ENCODE data around the gene OTUD7B. TPM values are rescaled to one million over a fixed set of nuclear protein-coding genes. Genes with fewer than 3 reads are reported as not detected.

Gene OTUD7B
- total RNA-seq, 4 donors from 2014 or later: 16.0 to 41.4 (median 30.0) TPM

DNA sequence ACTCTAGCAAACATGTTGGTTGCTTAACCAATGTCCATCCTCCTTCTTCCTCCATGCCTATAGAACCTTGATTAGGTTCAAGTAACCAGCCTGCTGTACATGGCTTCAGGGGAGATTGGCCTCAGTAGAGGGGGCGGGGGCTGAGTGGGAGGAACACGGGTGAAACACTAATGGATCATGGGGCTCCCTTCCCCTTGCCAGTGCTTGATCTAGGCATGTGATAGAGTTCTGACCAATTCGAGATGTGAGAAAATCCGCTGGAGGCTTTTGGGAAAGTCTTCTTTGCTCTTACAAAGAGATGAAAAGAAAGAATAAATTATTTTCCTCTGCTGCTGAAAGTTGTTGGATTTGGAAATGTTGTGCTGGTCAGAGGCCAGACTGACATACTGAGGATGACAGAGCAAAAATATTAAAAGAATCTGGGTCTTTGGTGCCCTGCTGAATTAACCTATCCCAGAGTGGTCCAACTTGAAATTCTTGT lies 5.2 kb upstream of the OTUD7B start:
- TF ChIP-seq, protein P1, sequence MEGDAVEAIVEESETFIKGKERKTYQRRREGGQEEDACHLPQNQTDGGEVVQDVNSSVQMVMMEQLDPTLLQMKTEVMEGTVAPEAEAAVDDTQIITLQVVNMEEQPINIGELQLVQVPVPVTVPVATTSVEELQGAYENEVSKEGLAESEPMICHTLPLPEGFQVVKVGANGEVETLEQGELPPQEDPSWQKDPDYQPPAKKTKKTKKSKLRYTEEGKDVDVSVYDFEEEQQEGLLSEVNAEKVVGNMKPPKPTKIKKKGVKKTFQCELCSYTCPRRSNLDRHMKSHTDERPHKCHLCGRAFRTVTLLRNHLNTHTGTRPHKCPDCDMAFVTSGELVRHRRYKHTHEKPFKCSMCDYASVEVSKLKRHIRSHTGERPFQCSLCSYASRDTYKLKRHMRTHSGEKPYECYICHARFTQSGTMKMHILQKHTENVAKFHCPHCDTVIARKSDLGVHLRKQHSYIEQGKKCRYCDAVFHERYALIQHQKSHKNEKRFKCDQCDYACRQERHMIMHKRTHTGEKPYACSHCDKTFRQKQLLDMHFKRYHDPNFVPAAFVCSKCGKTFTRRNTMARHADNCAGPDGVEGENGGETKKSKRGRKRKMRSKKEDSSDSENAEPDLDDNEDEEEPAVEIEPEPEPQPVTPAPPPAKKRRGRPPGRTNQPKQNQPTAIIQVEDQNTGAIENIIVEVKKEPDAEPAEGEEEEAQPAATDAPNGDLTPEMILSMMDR (IDR thresholded peaks at IDR 0.05; ENCODE audit: low read depth): no peak

DNA sequence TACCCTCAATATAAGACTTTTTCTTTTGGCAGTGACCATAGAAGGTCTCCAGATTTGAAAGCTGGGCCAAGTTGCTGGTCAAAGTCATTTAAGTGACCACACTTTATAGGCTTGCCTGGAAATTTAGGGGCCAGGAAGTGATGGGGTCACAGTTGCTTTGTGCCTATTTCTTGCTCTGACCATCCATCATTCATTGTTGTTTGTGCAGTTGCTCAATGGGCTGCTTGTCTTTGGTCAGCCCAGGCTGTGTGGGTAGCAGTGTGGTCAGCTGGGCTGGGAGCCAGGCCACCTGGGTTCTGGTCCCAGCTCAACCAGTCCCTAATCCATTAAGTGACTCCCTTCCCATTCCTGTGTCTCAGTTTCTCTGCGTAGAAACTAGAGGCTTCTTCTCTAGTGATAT lies 2.1 kb upstream of the OTUD7B start:
- TF ChIP-seq, protein P1 (IDR thresholded peaks at IDR 0.05; ENCODE audit: low read depth): no peak

DNA sequence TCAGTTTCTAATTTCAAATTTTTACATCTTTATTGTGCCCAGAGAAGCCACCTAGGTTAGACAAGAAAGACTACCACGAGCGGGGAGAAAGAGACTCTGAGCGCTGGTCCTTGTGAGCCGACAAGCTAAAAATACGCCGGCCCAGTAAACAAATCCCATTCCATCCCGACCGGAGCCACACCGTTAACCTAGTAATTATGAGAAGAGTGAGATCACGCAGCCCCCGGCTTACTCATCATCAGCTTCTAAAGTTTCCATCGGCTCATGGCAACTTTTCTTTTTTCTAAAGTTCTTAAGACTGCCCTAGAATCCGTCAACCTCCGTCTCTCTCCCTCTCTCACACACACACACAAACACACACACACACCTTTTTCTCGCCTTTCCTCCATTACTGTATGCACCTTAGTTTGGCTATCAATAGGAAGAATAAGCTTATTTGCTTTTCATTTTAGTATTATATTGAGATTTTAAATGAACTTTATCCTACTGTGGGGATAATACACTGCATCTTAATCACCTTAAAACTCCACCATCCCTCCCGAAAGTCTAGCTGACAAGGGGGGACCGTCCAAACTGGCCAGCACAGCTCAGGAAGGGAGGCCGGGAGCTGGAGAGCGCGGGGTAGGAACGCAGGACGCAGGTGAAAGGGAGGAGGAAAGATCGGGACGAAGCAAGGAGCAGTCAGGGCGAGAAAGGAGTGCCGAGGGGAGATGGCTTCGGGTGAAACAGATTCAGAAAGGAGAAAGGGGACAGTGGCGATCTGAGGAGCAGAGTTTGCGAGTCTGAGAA lies 728 bp downstream of the OTUD7B start:
- TF ChIP-seq, protein P1 (IDR thresholded peaks at IDR 0.05; ENCODE audit: low read depth): no peak

DNA sequence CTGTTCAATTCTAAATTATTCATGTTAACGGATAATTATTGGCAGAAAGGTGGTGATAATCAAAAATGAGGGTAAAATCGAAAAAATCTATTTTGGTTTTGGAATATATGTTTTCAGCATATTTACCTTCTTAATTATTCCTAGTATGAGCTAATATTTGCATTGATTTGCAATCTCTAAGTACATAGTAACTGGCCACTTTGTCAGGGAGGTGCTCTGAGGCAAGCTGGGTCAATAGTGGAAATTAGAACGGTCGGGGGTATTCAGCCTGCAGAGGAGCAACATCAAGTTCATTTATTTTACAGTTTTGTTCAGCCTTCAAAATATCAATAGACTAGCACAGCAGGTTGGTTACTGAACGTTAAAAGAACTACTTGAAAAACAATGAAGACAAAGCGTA lies 1.8 kb downstream of the OTUD7B start:
- TF ChIP-seq, protein P1 (IDR thresholded peaks at IDR 0.05; ENCODE audit: low read depth): no peak

DNA sequence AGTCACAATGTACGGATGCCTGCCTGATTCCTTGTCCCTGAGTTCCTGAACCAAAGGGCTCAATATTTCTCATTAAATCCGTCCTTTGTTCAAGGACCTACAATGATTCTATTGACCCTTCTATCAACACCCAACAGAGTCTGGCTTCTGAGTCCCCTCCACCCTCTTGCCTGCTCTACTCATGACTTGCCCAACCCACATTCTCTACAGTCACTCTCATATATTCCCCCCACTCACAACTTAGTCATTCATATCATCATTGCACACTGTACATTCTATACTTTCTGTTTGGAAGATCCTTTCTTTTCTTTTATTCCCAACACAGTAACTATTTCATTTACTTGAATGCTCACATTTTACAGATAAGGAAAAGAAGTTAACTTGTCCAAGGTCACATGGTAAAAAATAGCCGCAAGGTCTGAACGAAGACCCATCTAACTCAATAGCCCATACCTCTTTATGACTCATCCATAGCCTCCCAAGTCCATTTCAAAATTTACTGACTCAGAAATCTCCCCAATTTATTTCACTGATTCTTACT lies 3.6 kb downstream of the OTUD7B start:
- TF ChIP-seq, protein P1 (IDR thresholded peaks at IDR 0.05; ENCODE audit: low read depth): no peak

DNA sequence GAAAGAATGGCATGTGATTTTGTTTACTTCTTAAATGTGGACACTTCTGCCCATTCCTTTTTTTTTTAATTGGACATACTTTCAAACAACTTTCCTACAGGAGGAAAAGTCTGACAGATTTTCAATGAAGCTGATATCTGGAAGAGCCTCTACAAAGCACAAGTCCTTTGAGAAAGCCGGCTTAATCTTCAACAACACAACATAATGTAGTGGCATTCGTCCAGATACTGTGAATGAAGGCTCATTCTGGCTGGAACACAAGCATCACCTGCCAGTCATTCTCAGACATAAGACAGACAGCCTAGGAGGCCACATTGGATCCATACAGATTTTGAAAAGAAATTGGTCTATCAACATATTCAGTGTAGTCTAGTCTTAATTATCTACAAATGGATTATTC lies 4.9 kb downstream of the OTUD7B start:
- TF ChIP-seq, protein P1 (IDR thresholded peaks at IDR 0.05; ENCODE audit: low read depth): no peak

DNA sequence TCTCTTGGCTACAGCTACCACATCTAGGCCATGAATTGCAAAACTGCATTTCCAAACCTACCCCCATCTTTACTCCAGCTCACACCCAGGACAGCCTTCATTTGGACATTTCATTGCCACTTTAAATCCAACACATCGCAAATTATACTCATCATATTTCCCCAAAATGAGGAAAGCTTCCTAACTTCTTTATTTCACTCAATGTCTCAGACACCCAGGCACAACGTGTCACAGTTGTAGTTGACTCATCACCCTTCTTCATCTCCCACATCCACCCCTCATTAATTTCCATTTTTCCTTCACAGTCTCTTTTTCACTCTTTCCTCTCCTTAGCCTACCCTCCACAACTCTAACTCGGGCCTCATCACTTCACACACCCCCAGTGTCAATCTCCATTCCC lies 6.7 kb downstream of the OTUD7B start:
- TF ChIP-seq, protein P1 (IDR thresholded peaks at IDR 0.05; ENCODE audit: low read depth): no peak
